Mammary epithelial cell (primary cell): ENCODE measurements around the gene GPRIN3.

Experiments
- CTCF ChIP-seq, 2 donors: IDR thresholded peaks in 1 of 2; conservative IDR thresholded peaks in 1 of 2; 2 replicates each; pipeline ENCODE4 v1.5.1; 2011 to 2012; ENCODE audit warnings: inconsistent platforms in 2 of 2, low read length in 2 of 2, mild to moderate bottlenecking in 2 of 2, control low read depth in 1 of 2, low read depth in 1 of 2; ENCODE audit not compliant: insufficient read depth in 1 of 2; ENCODE audit errors: extremely low read depth in 1 of 2
- EZH2 ChIP-seq: IDR thresholded peaks from 2 replicates; pipeline ENCODE4 v1.6.1; 2012; ENCODE audit warnings: low read length, inconsistent platforms, borderline replicate concordance

- TF ChIP-seq CTCF (conservative IDR thresholded peaks at IDR 0.05 in 1 of 2, IDR thresholded peaks at IDR 0.05 in 1 of 2; ENCODE audit: extremely low read depth in 1 of 2, insufficient read depth in 1 of 2, low read depth in 1 of 2, low read length in 2 of 2) (no peak), EZH2 (no peak)
These were observed 4.5 kb upstream of the GPRIN3 start for GRCh38 chr4:89312066-89312465.
